ENCODE data around the gene NR0B2. TPM values are rescaled to one million over a fixed set of nuclear protein-coding genes. Genes with fewer than 3 reads are reported as not detected.

The NR0B2 gene
- total and polyA plus RNA-seq, 3 donors from 2014 or later, result 0.93 to 2.0 (median 1.2) TPM

DNA sequence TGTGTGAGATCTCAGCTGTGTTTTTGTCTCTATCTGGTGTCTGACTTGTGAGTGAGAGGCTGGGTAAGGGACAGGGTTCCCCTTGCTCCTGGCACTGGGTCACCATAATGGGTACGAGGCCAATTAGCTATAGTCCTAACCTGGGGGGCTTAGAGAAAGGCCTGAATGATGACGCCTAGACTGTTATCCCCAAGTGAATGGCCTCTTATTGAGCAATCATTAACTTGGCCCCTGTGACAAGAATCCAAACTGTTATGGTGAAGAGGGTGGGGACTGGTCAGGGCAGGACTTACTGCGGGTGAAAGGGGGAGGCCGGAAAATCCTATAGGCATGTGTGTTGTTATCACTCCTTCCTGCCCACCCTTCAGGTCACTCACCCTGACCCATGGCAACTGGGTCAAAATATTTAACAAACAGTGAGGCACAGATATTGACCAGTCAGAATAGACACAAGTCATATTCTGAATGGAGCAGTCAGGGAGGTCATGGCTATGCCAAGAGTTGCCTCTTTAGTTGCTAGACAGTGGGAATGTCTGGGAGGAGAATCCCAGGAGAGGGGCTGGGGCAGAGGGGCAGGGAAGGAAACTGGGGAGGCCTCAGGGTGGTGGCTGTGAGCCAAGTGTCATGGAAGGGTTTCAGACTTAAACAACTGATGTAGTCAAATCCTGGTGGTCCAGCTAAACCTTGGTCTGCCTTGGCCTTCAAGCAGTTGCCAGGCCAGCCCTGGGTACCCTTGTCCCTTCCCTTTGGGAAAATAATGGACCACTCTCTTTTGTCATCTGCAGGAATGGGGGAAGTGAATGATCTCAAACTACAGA, 3.2 kb downstream of the NR0B2 start:
- intact Hi-C loops (cut with DNase I; ENCODE audit: low total_unique reads), result no loop called here
- TF ChIP-seq, protein P1, sequence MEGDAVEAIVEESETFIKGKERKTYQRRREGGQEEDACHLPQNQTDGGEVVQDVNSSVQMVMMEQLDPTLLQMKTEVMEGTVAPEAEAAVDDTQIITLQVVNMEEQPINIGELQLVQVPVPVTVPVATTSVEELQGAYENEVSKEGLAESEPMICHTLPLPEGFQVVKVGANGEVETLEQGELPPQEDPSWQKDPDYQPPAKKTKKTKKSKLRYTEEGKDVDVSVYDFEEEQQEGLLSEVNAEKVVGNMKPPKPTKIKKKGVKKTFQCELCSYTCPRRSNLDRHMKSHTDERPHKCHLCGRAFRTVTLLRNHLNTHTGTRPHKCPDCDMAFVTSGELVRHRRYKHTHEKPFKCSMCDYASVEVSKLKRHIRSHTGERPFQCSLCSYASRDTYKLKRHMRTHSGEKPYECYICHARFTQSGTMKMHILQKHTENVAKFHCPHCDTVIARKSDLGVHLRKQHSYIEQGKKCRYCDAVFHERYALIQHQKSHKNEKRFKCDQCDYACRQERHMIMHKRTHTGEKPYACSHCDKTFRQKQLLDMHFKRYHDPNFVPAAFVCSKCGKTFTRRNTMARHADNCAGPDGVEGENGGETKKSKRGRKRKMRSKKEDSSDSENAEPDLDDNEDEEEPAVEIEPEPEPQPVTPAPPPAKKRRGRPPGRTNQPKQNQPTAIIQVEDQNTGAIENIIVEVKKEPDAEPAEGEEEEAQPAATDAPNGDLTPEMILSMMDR (IDR thresholded peaks at IDR 0.05), result no peak
- TF ChIP-seq POLR2A (IDR thresholded peaks at IDR 0.05), result no peak
- DNase-seq, result no peak
- Histone ChIP-seq H3K27me3 (no peaks in the 10 kb centered on the region), H3K9me3 (no peaks in the 10 kb centered on the region), H3K4me1 (no peaks in the 10 kb centered on the region), H3K27ac (no peak overlapping the region), H3K4me3 (no peak overlapping the region), H3K36me3 (ENCODE audit: low read depth, missing control alignments) (no peaks in the 10 kb centered on the region)
- WGBS, 2 donors, result 90 to 94% methylated on average over 4 of the region's 4 CpGs

DNA sequence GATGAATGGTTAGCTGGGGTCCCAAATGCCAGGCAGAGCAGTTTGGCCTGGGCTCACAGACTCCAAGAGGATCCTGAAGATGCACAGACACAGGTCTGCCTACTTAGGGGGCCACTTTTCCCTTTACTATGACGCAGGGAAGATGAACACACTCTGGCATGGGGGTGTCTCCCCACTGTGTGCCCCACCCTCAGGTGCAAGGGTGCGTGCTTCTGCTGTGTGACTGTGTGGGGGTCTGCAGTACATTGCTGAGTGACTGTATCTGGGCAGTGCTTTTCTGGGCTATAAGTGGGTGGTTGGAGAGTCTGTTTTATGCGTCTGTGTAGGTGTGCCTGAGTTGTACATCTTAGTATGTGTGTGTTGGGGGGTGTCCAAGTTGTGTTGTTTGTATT, 3.8 kb downstream of the NR0B2 start:
- DNase-seq, result no peak
- Histone ChIP-seq H3K27ac (no peak overlapping the region), H3K27me3 (no peaks in the 10 kb centered on the region), H3K4me3 (no peak overlapping the region), H3K36me3 (ENCODE audit: low read depth, missing control alignments) (no peaks in the 10 kb centered on the region), H3K9me3 (no peaks in the 10 kb centered on the region), H3K4me1 (no peaks in the 10 kb centered on the region)
- intact Hi-C loops (cut with DNase I; ENCODE audit: low total_unique reads), result no loop called here
- WGBS, 2 donors, result 88 to 94% methylated on average over 3 of the region's 3 CpGs
- TF ChIP-seq, protein P1 (IDR thresholded peaks at IDR 0.05), result no peak
- TF ChIP-seq POLR2A (IDR thresholded peaks at IDR 0.05), result no peak

DNA sequence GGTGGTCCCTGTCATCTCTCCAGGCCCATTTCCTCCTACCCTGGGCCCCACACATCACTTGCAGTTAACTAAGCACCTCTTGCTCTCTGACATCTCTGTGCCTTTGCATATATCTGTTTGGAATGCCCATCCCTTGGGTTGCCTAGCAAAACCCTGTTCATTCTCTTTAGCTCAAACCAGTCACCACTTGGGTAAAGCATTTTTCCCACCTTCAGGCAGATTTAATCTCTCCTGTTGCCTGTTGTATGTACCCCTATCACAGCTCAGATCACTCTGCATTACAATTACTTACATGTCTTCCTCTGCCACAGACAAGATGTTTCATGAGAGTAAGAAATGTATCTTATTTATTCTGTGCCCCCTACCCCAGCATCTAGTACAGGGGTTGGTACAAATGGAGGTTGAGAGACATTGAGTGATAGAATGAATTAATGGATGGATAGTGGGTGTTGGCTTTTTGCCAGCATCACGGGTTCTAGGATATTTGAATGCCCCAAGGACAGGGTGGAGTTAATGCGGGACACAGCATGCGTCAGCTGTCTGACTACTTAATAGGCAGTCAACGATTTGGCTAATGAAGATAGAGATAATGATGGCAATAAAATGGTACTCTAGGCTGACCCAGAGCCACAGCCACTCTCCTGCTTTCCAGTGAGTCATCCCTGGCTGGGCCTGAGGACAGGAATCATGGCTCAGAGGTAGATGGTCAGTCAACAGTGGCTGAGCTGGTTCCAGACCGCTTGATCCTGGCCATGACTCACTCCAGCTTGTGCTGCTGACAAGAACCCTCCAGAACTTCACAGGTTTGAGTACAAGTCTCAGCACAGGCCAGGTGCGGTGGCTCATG, 6.5 kb downstream of the NR0B2 start:
- Histone ChIP-seq H3K4me1 (no peaks in the 10 kb centered on the region), H3K36me3 (ENCODE audit: low read depth, missing control alignments) (no peaks in the 10 kb centered on the region), H3K9me3 (no peaks in the 10 kb centered on the region), H3K27me3 (no peaks in the 10 kb centered on the region), H3K4me3 (no peak overlapping the region), H3K27ac (no peak overlapping the region)
- DNase-seq, result no peak
- intact Hi-C loops (cut with DNase I; ENCODE audit: low total_unique reads), result no loop called here
- WGBS, 2 donors, result 67 to 74% methylated on average over 6 of the region's 6 CpGs
- no peak for TF ChIP-seq POLR2A (IDR thresholded peaks at IDR 0.05)
- TF ChIP-seq, protein P1 (IDR thresholded peaks at IDR 0.05), result no peak

DNA sequence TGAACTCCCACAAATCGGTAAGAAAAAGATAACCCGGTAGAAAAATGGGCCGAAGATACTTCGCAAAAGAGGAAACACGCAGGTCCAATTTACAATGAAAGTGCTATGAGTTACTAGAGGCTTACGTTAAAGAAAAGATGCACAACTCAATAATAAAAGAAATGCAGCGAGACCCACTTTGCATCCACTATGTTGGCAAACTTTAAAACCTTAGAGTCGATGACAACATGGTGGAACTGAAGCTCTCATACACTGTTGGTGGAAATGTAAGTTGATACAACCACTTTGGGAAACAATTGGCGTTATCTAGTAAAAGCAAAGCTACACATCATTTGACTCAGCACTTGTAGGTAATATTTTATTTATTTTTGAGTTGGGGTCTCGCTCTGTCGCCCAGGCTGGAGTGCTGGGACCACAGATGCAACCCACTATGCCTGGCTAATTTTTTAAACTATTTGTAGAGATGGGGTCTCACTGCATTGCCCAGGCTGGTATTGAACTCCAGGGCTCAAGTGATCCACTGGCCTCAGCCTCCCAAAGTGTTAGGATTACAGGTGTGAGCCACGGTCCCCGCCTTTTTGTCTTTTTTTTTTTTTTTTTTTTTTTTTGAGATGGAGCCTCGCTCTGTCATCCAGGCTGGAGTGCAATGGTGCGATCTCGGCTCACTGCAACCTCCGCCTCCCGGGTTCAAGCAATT, 12.8 kb downstream of the NR0B2 start:
- Histone ChIP-seq H3K36me3 (ENCODE audit: low read depth, missing control alignments) (no peaks in the 10 kb centered on the region), H3K9me3 (no peaks in the 10 kb centered on the region), H3K4me1 (peaks cover 9% of the 10 kb centered on the region), H3K4me3 (peak overlapping the region; percentile 77 to 93), H3K27ac (peak overlapping the region; percentile 63 to 79), H3K27me3 (no peaks in the 10 kb centered on the region)
- no peak for DNase-seq
- TF ChIP-seq, protein P1 (IDR thresholded peaks at IDR 0.05), result no peak
- no peak for TF ChIP-seq POLR2A (IDR thresholded peaks at IDR 0.05)
- 48 to 56% methylated on average over 18 of the region's 18 CpGs for WGBS, 2 donors
- intact Hi-C loops (cut with DNase I; ENCODE audit: low total_unique reads), result no loop called here

Data from testis (tissue), 3 donors.